Fibroblast of the aortic adventitia (primary cell): ENCODE measurements around the gene PTPRR. TPM values are rescaled to one million over a fixed set of nuclear protein-coding genes. Genes with fewer than 3 reads are reported as not detected.

Source experiments
- DNase-seq: peaks from one replicate; pipeline ENCODE4 v3.0.0-alpha.2; 2010; ENCODE audit warnings: low read depth
- H3K4me3 ChIP-seq: 2 replicates; pipeline ENCODE4 v1.5.1; 2011; ENCODE audit warnings: low read depth, mild to moderate bottlenecking, control low read depth, low read length, moderate library complexity
- small RNA-seq: library from RNA; depleted of rRNA; stranded (forward); fragments of <200 nt; gene quantifications from one replicate; pipeline ENCODE3, GENCODE V24; 2012
- total RNA-seq: library from RNA; depleted of rRNA; stranded (reverse); fragments of >200 nt; gene quantifications from 2 replicates; pipeline ENCODE4 v1.2.3, GENCODE V29; 2012; ENCODE audit warnings: low replicate concordance
- TF ChIP-seq, protein P1 (sequence below): IDR thresholded peaks from 2 replicates; pipeline ENCODE4 v1.5.1; 2011; ENCODE audit warnings: mild to moderate bottlenecking, low read length, control low read depth, inconsistent platforms; ENCODE audit not compliant: insufficient read depth

PTPRR gene
- total RNA-seq, 1 donor, result 1.4 TPM

- TF ChIP-seq, protein P1, sequence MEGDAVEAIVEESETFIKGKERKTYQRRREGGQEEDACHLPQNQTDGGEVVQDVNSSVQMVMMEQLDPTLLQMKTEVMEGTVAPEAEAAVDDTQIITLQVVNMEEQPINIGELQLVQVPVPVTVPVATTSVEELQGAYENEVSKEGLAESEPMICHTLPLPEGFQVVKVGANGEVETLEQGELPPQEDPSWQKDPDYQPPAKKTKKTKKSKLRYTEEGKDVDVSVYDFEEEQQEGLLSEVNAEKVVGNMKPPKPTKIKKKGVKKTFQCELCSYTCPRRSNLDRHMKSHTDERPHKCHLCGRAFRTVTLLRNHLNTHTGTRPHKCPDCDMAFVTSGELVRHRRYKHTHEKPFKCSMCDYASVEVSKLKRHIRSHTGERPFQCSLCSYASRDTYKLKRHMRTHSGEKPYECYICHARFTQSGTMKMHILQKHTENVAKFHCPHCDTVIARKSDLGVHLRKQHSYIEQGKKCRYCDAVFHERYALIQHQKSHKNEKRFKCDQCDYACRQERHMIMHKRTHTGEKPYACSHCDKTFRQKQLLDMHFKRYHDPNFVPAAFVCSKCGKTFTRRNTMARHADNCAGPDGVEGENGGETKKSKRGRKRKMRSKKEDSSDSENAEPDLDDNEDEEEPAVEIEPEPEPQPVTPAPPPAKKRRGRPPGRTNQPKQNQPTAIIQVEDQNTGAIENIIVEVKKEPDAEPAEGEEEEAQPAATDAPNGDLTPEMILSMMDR, result no peak
- peak; percentile 43 for DNase-seq
- H3K4me3 ChIP-seq, result no peak overlapping the region
Observed at GRCh38 chr12:70590549-70591226, 329.9 kb downstream of the PTPRR start.

- H3K4me3 ChIP-seq, result no peak overlapping the region
- TF ChIP-seq, protein P1, result peak; percentile 91
- peak; percentile 88 for DNase-seq
Observed at GRCh38 chr12:70590051-70590450, 330.5 kb downstream of the PTPRR start.

Small RNAs within 50 kb of the gene (small RNA-seq; reads per million reads assigned to genes)
- not detected for gene RF00019

Other genes with a start within 250 kb of the PTPRR start
- 7.1 and 15.5 TPM in 2 replicates for gene TSPAN8, start 237.3 kb upstream of the PTPRR start, total RNA-seq